H1 (cell line): ENCODE measurements around the gene MPLKIP. TPM values are rescaled to one million over a fixed set of nuclear protein-coding genes. Genes with fewer than 3 reads are reported as not detected.

Source experiments
- CTCF ChIA-PET: fragments of 300-600 bp; sonication (Branson Sonifier 250); formaldehyde crosslinking; loops from one replicate; lab custom pipeline; 2021; ENCODE audit not compliant: partially characterized antibody; lab: Charles Lee
- POLR2A ChIA-PET: fragments of 300-600 bp; sonication (Branson Sonifier 250); formaldehyde crosslinking; loops from one replicate; lab custom pipeline; 2021; ENCODE audit warnings: inconsistent platforms; ENCODE audit not compliant: partially characterized antibody; lab: Charles Lee
- DNase-seq, 2 experiments: peaks; one replicate each; pipeline versions ENCODE4 v3.0.0 to v3.0.0-alpha.2; 2010 to 2022; ENCODE audit warnings: low spot score in 2 of 2, low read depth in 1 of 2, mixed read lengths in 1 of 2
- FAIRE-seq: peaks from 2 replicates; lab custom pipeline; 2011; peaks lifted over from hg19 to GRCh38; lab: Jason Lieb, UNC
- H2AFZ ChIP-seq: 2 replicates; pipeline ENCODE4 v1.8.1; 2012; ENCODE audit warnings: low read length, inconsistent platforms
- H2AK5ac ChIP-seq: 2 replicates; pipeline ENCODE4 v1.6.1; 2013; ENCODE audit warnings: low read depth, low read length
- H2BK120ac ChIP-seq: replicated peaks from 2 replicates; pipeline ENCODE3; 2013; ENCODE audit warnings: low read depth, low read length, inconsistent platforms
- H2BK12ac ChIP-seq: 2 replicates; pipeline ENCODE4 v1.6.1; 2013; ENCODE audit warnings: low read depth, low read length
- H2BK15ac ChIP-seq: 2 replicates; pipeline ENCODE4 v1.6.1; 2013; ENCODE audit warnings: low read length
- H2BK20ac ChIP-seq: 2 replicates; pipeline ENCODE4 v1.6.1; 2013; ENCODE audit warnings: low read length
- H2BK5ac ChIP-seq: 2 replicates; pipeline ENCODE4 v1.6.1; 2013; ENCODE audit warnings: low read depth, low read length
- H3K14ac ChIP-seq: 2 replicates; pipeline ENCODE4 v1.6.1; 2013; ENCODE audit warnings: inconsistent platforms; ENCODE audit not compliant: insufficient read length
- H3K18ac ChIP-seq: 2 replicates; pipeline ENCODE4 v1.6.1; 2013; ENCODE audit warnings: low read length; ENCODE audit errors: extremely low read depth
- H3K23ac ChIP-seq: 2 replicates; pipeline ENCODE4 v1.6.1; 2013; ENCODE audit warnings: inconsistent platforms; ENCODE audit not compliant: insufficient read length
- H3K23me2 ChIP-seq: 2 replicates; pipeline ENCODE4 v1.6.1; 2013; ENCODE audit warnings: low read depth, low read length
- H3K27ac ChIP-seq: 2 replicates; pipeline ENCODE4 v1.6.1; 2011; ENCODE audit warnings: low read depth, low read length, inconsistent platforms
- H3K27me3 ChIP-seq, 4 experiments: replicated peaks in 1 of 4; 1 replicate in 1 of 4; 2 replicates in 3 of 4; pipeline versions ENCODE4 v1.6.1 to v1.8.1; 2011 to 2013; ENCODE audit warnings: low read length in 3 of 4, mild to moderate bottlenecking in 3 of 4, inconsistent platforms in 2 of 4, mixed read lengths in 2 of 4, moderate library complexity in 1 of 4; ENCODE audit not compliant: control insufficient read depth in 3 of 4, insufficient read depth in 3 of 4; ENCODE audit errors: extremely low read depth in 1 of 4
- H3K36me3 ChIP-seq, 4 experiments: 2 replicates each; pipeline versions ENCODE4 v1.6.1 to v1.8.1; 2011 to 2013; ENCODE audit warnings: mild to moderate bottlenecking in 4 of 4, low read length in 3 of 4, moderate library complexity in 2 of 4, control low read depth in 1 of 4, inconsistent platforms in 1 of 4; ENCODE audit not compliant: insufficient read depth in 4 of 4, control insufficient read depth in 2 of 4
- H3K4ac ChIP-seq: replicated peaks from 2 replicates; pipeline ENCODE3; 2013; ENCODE audit warnings: low read length, low read depth, mixed read lengths, inconsistent platforms; ENCODE audit not compliant: insufficient read length
- H3K4me1 ChIP-seq, 4 experiments: replicated peaks in 1 of 4; 1 replicate in 1 of 4; 2 replicates in 3 of 4; pipeline versions ENCODE4 v1.6.1 to v1.8.1; 2011 to 2013; ENCODE audit warnings: low read length in 3 of 4, inconsistent platforms in 2 of 4, mixed read lengths in 1 of 4; ENCODE audit not compliant: insufficient read depth in 4 of 4, control insufficient read depth in 3 of 4
- H3K4me2 ChIP-seq, 2 experiments: 2 replicates each; pipeline versions ENCODE4 v1.6.1 to v1.8.1; 2011 to 2013; ENCODE audit warnings: low read depth in 2 of 2, low read length in 2 of 2, control low read depth in 1 of 2, inconsistent platforms in 1 of 2, mild to moderate bottlenecking in 1 of 2; ENCODE audit not compliant: insufficient read depth in 1 of 2
- H3K4me3 ChIP-seq, 4 experiments: fragments of 200-600, 300-600 bp in 1 of 4; sonication (generic), shearing (Covaris generic), sonication (Bioruptor Twin) in 1 of 4; 2 replicates each; pipeline versions ENCODE4 v1.5.1 to v1.8.1; 2011 to 2016; ENCODE audit warnings: low read length in 4 of 4, low read depth in 3 of 4, control low read depth in 2 of 4, inconsistent platforms in 2 of 4, mild to moderate bottlenecking in 2 of 4, mixed read lengths in 1 of 4, moderate library complexity in 1 of 4; ENCODE audit not compliant: insufficient read depth in 2 of 4; ENCODE audit errors: extremely low read depth in 1 of 4
- H3K56ac ChIP-seq: replicated peaks from 2 replicates; pipeline ENCODE3; 2013; ENCODE audit warnings: low read depth, mild to moderate bottlenecking, mixed read lengths, low read length, inconsistent platforms; ENCODE audit not compliant: insufficient read length
- H3K79me1 ChIP-seq: 2 replicates; pipeline ENCODE4 v1.6.1; 2013; ENCODE audit warnings: low read depth, low read length, control low read depth
- H3K79me2 ChIP-seq, 2 experiments: 2 replicates each; pipeline versions ENCODE4 v1.6.1 to v1.8.1; 2012 to 2013; ENCODE audit warnings: low read length in 2 of 2, mild to moderate bottlenecking in 2 of 2, inconsistent platforms in 1 of 2; ENCODE audit not compliant: insufficient read depth in 2 of 2, control insufficient read depth in 1 of 2
- H3K9ac ChIP-seq, 4 experiments: replicated peaks in 1 of 4; 1 replicate in 1 of 4; 2 replicates in 3 of 4; pipeline versions ENCODE4 v1.6.1 to v1.8.1; 2011 to 2013; ENCODE audit warnings: low read depth in 3 of 4, low read length in 3 of 4, control low read depth in 2 of 4, mild to moderate bottlenecking in 2 of 4, moderate library complexity in 2 of 4, inconsistent platforms in 1 of 4; ENCODE audit errors: extremely low read depth in 1 of 4
- H3K9me3 ChIP-seq, 2 experiments: 2 replicates each; pipeline versions ENCODE4 v1.6.1 to v1.8.1; 2012 to 2013; ENCODE audit warnings: mild to moderate bottlenecking in 2 of 2, moderate library complexity in 2 of 2, control low read depth in 1 of 2, inconsistent platforms in 1 of 2, low read depth in 1 of 2, low read length in 1 of 2, mixed read lengths in 1 of 2; ENCODE audit not compliant: insufficient read depth in 2 of 2
- H4K20me1 ChIP-seq, 2 experiments: replicated peaks in 1 of 2; 2 replicates each; pipeline versions ENCODE3 to v1.8.1; 2011 to 2013; ENCODE audit warnings: inconsistent platforms in 2 of 2, low read length in 2 of 2, mild to moderate bottlenecking in 1 of 2; ENCODE audit not compliant: insufficient read depth in 2 of 2, control insufficient read depth in 1 of 2
- H4K5ac ChIP-seq: 2 replicates; pipeline ENCODE4 v1.6.1; 2013; ENCODE audit warnings: low read length, low read depth, mixed read lengths, inconsistent platforms; ENCODE audit not compliant: insufficient read length
- H4K8ac ChIP-seq: 2 replicates; pipeline ENCODE4 v1.8.0; 2013; ENCODE audit warnings: mild to moderate bottlenecking, moderate library complexity, low read length, inconsistent platforms; ENCODE audit not compliant: insufficient read depth; ENCODE audit errors: extremely low read depth
- H4K91ac ChIP-seq: replicated peaks from 2 replicates; pipeline ENCODE3; 2013; ENCODE audit warnings: low read length, mixed read lengths, inconsistent platforms; ENCODE audit not compliant: insufficient read length
- BRCA1 ChIP-seq: IDR thresholded peaks from 2 replicates; pipeline ENCODE4 v1.6.1; 2012; ENCODE audit warnings: low read depth, low read length, improper control_type of control experiment
- CHD1 ChIP-seq: IDR thresholded peaks from 2 replicates; pipeline ENCODE4 v1.6.1; 2012; ENCODE audit warnings: low read depth, low read length, improper control_type of control experiment
- RNF2 ChIP-seq: fragments of 200-900, 300-1000 bp; sonication (generic); IDR thresholded peaks from 2 replicates; pipeline ENCODE4 v1.7.1; 2016; ENCODE audit warnings: borderline replicate concordance, low read depth, mild to moderate bottlenecking, antibody characterized with exemption, low read length; ENCODE audit not compliant: poor library complexity, severe bottlenecking; ENCODE audit errors: missing control alignments
- SAP30 ChIP-seq: fragments of 300-600 bp; sonication (generic); IDR thresholded peaks from 2 replicates; pipeline ENCODE4 v1.7.1; 2012; ENCODE audit warnings: low read length, moderate library complexity, mild to moderate bottlenecking, inconsistent platforms; ENCODE audit not compliant: insufficient read depth, insufficient replicate concordance
- SIRT6 ChIP-seq: IDR thresholded peaks from one replicate; pipeline ENCODE4 v1.7.1; 2012; ENCODE audit warnings: low read length, inconsistent platforms
- SP2 ChIP-seq: IDR thresholded peaks from 2 replicates; pipeline ENCODE4 v1.6.1; 2012; ENCODE audit warnings: mild to moderate bottlenecking, low read length, inconsistent platforms
- SP4 ChIP-seq: IDR thresholded peaks from 2 replicates; pipeline ENCODE4 v1.6.1; 2012; ENCODE audit warnings: low read length, inconsistent platforms
- SUZ12 ChIP-seq: fragments of 200-600 bp; sonication (generic); IDR thresholded peaks from 2 replicates; pipeline ENCODE4 v1.6.1; 2012; ENCODE audit warnings: mild to moderate bottlenecking, inconsistent platforms, low read length, moderate library complexity, mixed read lengths
- TAF1 ChIP-seq: IDR thresholded peaks from 2 replicates; pipeline ENCODE4 v1.6.1; 2011; ENCODE audit warnings: mild to moderate bottlenecking, low read depth, low read length
- TBP ChIP-seq: IDR thresholded peaks from 2 replicates; pipeline ENCODE4 v1.6.1; 2011; ENCODE audit warnings: low read depth, low read length, improper control_type of control experiment
- TCF12 ChIP-seq: IDR thresholded peaks from 2 replicates; pipeline ENCODE4 v1.6.1; 2011; ENCODE audit warnings: low read depth, mild to moderate bottlenecking, low read length
- YY1 ChIP-seq: IDR thresholded peaks from 2 replicates; pipeline ENCODE4 v1.6.1; 2011; ENCODE audit warnings: low read depth, mild to moderate bottlenecking, low read length
- WGBS, 2 experiments: shearing (Covaris generic) in 1 of 2; methylation state at CpG; one replicate each; pipeline versions ENCODE4 v1.1.6 to v1.1.7; 2013 to 2015; ENCODE audit warnings: low lambda C conversion rate in 2 of 2, mixed read lengths in 2 of 2, inconsistent platforms in 1 of 2, low coverage in 1 of 2, missing lambda C conversion rate in 1 of 2; ENCODE audit not compliant: insufficient replicate concordance in 2 of 2, insufficient coverage in 1 of 2, insufficient read length in 1 of 2; ENCODE audit errors: extremely low coverage in 1 of 2, missing lambda C conversion rate in 1 of 2; 5-methylcytosine and 5-hydroxymethylcytosine counted together
- polyA plus RNA-seq, 7 experiments: library from polyadenylated mRNA; depleted of rRNA in 3 of 7; stranded (reverse) in 5 of 7; unstranded in 2 of 7; fragments of >200 nt in 5 of 7; fragments of 200-250 nt in 2 of 7; gene quantifications; 1 replicate in 5 of 7; 2 replicates in 1 of 7; 4 replicates in 1 of 7; pipeline versions ENCODE4 v1.2.1 to v1.2.3, GENCODE V29; 2011 to 2013; ENCODE audit warnings: missing spikeins in 2 of 7, mixed read lengths in 2 of 7
- total RNA-seq: library from RNA; stranded (reverse); fragmentation: NEBNext Ultra II Directional; extraction: Animal tissue kit (Norgen Biotek cat#: 25700); gene quantifications from 2 replicates; pipeline ENCODE4 v1.2.1, GENCODE V29; 2021
- TF ChIP-seq, protein P1 (sequence below): IDR thresholded peaks from 2 replicates; pipeline ENCODE4 v1.6.1; 2012; ENCODE audit warnings: low read length, inconsistent platforms

Gene MPLKIP
- total and polyA plus RNA-seq, 2 of the 8 experiments (the other 6 are each of a cell fraction or from before 2014, with no cell fraction given): 57.2 to 73.4 TPM

- Histone ChIP-seq H3K36me3 (no peaks in the 10 kb centered on the region), H4K8ac (no peak overlapping the region), H3K23ac (no peak overlapping the region), H4K5ac (no peak overlapping the region), H4K20me1 (no peaks in the 10 kb centered on the region), H3K23me2 (no peaks in the 10 kb centered on the region), H3K79me1 (no peaks in the 10 kb centered on the region), H2BK120ac (no peak overlapping the region), H3K4me2 (no peak overlapping the region), H2BK12ac (no peak overlapping the region), H2BK20ac (no peak overlapping the region), H2BK5ac (no peak overlapping the region), H3K4me3 (no peak overlapping the region), H3K9me3 (no peaks in the 10 kb centered on the region), H3K56ac (no peak overlapping the region), H3K4me1 (no peaks in the 10 kb centered on the region), H3K9ac (no peak overlapping the region), H4K91ac (no peak overlapping the region), H3K27ac (no peak overlapping the region), H2AK5ac (no peak overlapping the region), H3K27me3 (no peaks in the 10 kb centered on the region), H3K79me2 (no peaks in the 10 kb centered on the region), H3K4ac (no peak overlapping the region), H2BK15ac (no peak overlapping the region), H3K18ac (no peak overlapping the region), H2AFZ (no peak overlapping the region), H3K14ac (no peak overlapping the region)
- ChIA-PET POLR2A (no interaction called here), CTCF (no interaction called here)
- 91% methylated on average over 4 of the region's 4 CpGs; no CpG with 5 or more reads in 1 of the 2 experiments for WGBS, 2 experiments
- DNase-seq: no peak
- FAIRE-seq: no peak
- TF ChIP-seq TAF1 (no peak), TCF12 (no peak), YY1 (no peak), CHD1 (no peak), RNF2 (no peak), SP4 (no peak), SIRT6 (no peak), SUZ12 (no peak), SAP30 (no peak), BRCA1 (no peak), TBP (no peak), SP2 (no peak)
- TF ChIP-seq, protein P1, sequence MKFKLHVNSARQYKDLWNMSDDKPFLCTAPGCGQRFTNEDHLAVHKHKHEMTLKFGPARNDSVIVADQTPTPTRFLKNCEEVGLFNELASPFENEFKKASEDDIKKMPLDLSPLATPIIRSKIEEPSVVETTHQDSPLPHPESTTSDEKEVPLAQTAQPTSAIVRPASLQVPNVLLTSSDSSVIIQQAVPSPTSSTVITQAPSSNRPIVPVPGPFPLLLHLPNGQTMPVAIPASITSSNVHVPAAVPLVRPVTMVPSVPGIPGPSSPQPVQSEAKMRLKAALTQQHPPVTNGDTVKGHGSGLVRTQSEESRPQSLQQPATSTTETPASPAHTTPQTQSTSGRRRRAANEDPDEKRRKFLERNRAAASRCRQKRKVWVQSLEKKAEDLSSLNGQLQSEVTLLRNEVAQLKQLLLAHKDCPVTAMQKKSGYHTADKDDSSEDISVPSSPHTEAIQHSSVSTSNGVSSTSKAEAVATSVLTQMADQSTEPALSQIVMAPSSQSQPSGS: no peak
Observed at GRCh38 chr7:40156988-40157387, 22.6 kb upstream of the MPLKIP start.
